NCI-H2081 treated with DMSO at 0.1 percent for 48 hours (cell line): Measurements from ENCODE around the gene C17orf75.
"Not testable (repeated sequence)": the region's sequence is repeated elsewhere in the genome, so short reads cannot be mapped to it uniquely, and the experiment has no call there.

Experiments
- DNase-seq: peaks from one replicate; lab custom pipeline; 2025; lab: John Stamatoyannopoulos, UW

Gene C17orf75

GRCh38 chr17:32341857-32342602 is at the start of gene C17orf75:
C17orf75 (minus strand) TSS chr17:32342173; CDS start chr17:32342139, 34 bp downstream.
- no peak for DNase-seq

- DNase-seq = no peak
Measured at GRCh38 chr17:32388613-32389459, 46.9 kb upstream of the C17orf75 start.

GRCh38 chr17:32388128-32388527 is 46.2 kb upstream of the C17orf75 start:
- DNase-seq = not testable (repeated sequence)

GRCh38 chr17:32386844-32387243 is 44.9 kb upstream of the C17orf75 start:
- no peak for DNase-seq

GRCh38 chr17:32385971-32386370 is 44.0 kb upstream of the C17orf75 start:
- no peak for DNase-seq

- no peak for DNase-seq
Measured at GRCh38 chr17:32385121-32385520, 43.1 kb upstream of the C17orf75 start.

GRCh38 chr17:32383926-32384434 is 42.0 kb upstream of the C17orf75 start:
- no peak for DNase-seq

- DNase-seq = no peak
Measured at GRCh38 chr17:32382526-32383223, 40.7 kb upstream of the C17orf75 start.

- DNase-seq = no peak
Measured at GRCh38 chr17:32370426-32370825, 28.5 kb upstream of the C17orf75 start.

GRCh38 chr17:32361270-32361669 is 19.3 kb upstream of the C17orf75 start:
- no peak for DNase-seq

GRCh38 chr17:32357615-32358014 is 15.6 kb upstream of the C17orf75 start:
- DNase-seq = no peak

GRCh38 chr17:32356750-32357149 is 14.8 kb upstream of the C17orf75 start:
- no peak for DNase-seq

- no peak for DNase-seq
Measured at GRCh38 chr17:32356378-32356743, 14.4 kb upstream of the C17orf75 start.

- no peak for DNase-seq
Measured at GRCh38 chr17:32355649-32356377, 13.8 kb upstream of the C17orf75 start.

GRCh38 chr17:32352734-32353133 is 10.8 kb upstream of the C17orf75 start:
- DNase-seq = not testable (repeated sequence)

GRCh38 chr17:32350666-32351418 is 8.9 kb upstream of the C17orf75 start:
- no peak for DNase-seq

- DNase-seq = peak; percentile 77
Measured at GRCh38 chr17:32349854-32350665, 8.1 kb upstream of the C17orf75 start, which contains the start of gene ZNF207. ZNF207 (plus strand) TSS chr17:32350157; CDS start chr17:32350286, 129 bp downstream.

- DNase-seq = no peak
Measured at GRCh38 chr17:32349503-32349853, 7.5 kb upstream of the C17orf75 start.

GRCh38 chr17:32348483-32348800 is 6.5 kb upstream of the C17orf75 start:
- no peak for DNase-seq

GRCh38 chr17:32345951-32346600 is 4.1 kb upstream of the C17orf75 start:
- no peak for DNase-seq
